HG03095 (cell line): ENCODE results near the gene LMF1.
"Not testable (repeated sequence)": the region's sequence is repeated elsewhere in the genome, so short reads cannot be mapped to it uniquely, and the experiment has no call there.

Source experiments
- ATAC-seq: cut with Tn5 transposase; IDR thresholded peaks from one replicate; pipeline ENCODE4 v1.9.1; 2021; ENCODE audit warnings: moderate library complexity; ENCODE audit not compliant: unreplicated experiment

LMF1 gene

DNA sequence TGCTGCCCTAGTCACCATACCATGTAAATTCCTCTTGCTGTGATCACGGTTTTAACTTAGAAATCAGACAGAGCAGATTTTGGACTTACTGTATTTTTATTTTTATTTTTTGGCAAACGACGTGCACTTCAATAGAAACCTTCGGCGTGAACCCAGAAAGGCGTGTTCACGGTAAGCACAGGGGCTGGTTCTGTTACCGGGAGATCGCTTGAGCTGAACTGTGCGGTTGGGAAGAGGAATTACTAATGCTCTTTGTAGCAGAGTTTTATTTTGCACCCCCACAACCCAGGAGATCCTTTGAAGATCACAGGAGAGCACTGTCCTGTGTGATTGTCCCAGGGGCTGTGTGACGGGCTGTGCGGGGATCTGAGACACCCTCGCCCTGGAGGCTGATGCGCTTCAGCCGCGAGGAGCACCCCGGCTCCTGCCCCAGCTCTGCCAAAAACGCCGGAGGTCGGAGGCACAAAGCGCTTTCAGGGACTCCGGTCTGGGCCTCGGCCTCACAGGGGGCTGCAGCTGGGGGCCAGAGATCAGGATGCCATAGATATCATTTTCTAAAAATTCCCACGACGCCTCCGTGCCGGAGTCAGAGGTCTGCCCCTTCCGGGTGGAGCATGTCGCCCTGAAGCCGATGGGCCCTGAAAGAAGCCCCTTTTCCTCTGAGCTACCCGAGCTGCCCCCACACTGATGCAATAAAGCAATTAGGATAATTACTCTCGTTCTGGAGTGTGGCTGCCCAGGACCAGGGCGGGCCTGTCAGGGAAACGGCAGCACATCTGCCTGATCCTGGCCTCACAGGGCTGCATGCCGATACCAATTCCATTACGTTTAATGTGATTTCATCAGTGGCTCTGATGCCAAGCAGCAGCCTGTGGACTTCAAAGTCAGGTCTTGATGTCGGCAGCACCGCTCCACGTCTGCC is 71.8 kb downstream of the LMF1 start:
- ATAC-seq, result no peak

DNA sequence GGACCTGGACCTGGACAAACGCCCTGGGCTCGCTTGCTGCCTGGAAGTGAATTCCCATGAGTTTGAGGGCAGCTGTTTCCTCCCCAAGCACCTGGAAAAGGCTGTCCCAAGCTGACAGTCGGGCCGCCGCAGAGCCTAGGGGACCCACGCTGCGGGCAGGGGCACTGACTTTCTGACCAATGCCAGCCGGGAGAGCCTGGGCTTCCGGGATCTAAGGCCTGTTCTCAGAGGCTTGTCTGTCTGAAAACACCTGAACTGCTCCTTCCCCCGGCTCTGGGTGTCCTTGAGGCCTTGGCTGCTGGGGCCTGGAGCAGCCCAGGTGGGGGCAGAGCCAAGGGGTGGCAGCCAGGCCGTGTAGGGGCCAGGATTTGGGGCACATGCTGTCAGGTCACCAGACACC is 72.6 kb downstream of the LMF1 start:
- no peak for ATAC-seq

DNA sequence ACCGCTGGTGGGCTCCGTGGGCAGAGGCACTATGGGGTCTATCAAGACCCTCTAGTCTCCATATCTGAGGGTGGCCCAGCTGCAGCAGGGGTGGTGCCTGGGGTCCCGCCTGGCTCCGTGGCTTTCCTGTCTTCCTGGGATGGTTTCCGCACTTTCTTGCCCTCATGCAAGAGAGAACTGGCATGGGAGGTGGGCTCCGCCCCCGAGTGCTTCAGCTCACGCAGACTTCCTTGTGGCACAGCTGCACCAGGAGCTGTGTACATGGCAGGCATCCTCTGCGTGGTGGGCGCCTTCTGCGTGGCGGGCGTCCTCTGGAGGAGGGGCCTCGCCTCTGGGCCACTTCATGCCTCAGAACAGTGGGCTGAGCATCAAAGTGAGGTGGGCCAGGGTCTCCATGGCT is 73.1 kb downstream of the LMF1 start:
- ATAC-seq, result no peak

DNA sequence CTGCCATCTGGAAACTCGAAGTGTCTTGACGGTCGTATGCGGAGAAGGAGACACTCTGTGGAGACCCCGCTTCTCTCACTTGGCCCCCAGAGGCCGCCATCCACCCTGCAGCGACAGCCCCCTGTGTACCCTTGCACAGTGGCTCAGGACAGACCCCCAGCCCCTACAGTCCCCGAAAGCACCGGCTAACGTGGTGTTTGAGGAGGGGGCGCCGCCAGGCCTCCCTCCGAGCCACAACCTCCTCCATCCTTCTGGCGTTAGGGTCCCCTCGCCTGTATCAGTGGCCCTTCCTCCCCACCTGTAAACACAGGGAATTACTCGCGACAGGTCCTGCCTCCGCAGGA is 73.6 kb downstream of the LMF1 start:
- ATAC-seq, result no peak

DNA sequence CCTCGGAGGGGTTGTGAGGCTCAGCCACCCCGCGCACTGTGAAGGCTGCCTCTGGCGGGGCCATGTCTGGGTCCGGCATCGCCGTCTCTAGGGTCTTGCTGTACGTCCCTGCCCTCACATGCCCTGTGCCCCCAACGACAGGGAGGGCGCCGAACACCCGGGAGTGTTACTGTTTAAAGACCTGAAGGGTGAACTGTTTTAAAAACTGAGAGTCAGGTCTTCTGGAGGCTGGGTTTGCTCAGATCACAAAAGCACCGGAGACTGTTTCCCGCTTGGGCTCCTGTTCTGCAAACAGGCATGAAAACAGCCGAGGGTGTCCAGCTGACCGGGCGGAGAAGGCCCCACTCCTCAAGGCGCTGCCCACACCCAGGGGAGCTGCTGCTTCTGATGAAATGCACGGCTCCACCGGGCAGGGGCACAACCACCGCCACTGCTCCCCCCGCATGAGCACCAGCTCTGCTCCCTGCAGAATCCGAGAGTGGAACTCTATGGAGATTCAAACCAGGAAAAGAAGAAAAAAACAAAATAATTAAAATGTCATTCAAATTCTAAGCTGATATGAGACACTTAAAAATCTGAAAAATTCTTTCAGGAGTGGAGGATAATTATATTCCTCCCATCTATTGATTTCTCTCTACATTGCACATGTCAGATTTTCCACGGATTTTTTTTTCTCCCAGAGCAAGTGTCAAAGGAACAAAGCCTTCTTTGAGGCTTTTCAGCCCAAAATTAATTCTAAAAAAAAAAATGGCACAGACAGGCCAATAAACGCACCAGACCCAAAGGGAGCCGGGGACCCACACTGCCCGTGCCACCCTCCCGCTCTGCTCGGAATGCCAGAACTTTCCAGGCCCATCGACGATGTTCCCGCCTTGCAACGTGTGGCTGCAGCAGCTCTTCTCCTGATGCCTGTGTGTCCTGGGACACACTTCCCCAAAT is 74.3 kb downstream of the LMF1 start:
- no peak for ATAC-seq

DNA sequence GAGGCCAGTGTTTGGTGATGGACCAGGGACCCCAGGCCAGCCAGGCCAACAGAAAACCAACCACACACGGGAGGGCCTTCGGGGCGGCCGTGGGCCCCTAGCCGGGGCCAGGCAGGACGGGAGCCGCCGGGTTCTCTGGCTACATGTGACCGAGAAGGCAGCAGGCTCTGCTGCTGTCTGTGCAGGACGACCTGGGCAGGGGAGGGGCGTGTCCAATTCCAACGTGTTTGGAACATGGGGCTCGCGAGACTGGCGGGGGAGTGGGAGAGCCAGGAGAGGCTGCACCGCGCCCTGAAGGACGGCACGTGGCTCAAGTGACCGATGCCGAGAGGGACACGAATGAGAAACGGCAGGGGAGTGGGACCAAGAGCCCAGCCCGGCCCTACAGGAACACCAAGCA is 75.4 kb downstream of the LMF1 start:
- ATAC-seq, result no peak

DNA sequence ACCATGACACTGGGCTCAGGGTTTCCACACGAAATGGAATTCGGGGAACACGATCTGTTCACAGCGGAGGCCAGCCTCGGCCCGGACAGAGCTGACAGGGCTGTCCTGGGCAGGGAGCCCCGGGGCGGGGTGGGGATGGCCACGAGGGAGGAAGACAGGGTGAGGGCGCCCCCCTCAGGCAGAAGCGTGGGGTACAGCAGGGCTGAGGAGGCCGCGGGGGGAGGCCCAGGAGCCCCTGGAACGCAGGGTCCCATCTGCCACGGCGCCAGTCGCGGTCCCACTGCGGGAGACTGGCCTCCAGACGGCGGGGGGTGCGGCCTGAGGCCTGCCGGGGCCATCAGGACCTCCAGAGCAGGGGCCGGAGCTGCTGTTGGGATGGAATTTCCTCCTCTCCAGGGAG is 75.9 kb downstream of the LMF1 start:
- ATAC-seq, result no peak

DNA sequence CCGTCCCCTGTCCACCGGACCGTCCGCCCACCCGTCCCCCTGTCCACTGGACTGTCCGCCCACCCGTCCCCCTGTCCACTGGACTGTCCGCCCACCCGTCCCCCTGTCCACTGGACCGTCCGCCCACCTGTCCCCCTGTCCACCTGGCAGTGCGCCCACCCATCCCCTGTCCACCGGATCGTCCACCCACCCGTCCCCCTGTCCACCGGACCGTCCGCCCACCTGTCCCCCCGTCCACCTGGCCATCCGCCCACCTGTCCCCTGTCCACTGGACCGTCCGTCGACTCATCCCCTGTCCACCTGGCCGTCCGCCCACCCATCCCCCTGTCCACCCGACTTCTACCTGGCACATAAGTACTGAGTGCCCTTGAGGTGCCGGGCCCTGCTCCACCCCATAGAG is 76.6 kb downstream of the LMF1 start:
- no peak for ATAC-seq

DNA sequence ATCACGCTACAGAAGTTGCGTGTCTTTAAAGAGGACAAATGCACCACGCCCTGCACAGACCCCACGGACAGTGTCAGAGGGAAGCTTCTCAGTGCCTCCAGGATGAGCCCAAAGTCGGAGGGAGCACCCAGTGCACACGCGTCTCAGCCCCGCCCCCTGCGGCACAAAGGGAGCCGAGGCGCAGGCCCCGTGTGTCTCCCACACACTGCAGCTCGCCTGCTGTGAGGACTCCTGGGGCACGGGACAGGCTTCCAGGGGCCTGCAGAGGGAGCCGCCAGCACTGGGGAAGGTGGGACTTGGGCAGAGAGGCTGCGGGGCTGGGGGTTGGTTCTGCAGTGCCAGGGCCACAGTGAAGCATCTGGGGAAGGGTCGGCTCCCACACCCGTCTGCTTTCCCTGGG is 77.4 kb downstream of the LMF1 start:
- ATAC-seq, result no peak

DNA sequence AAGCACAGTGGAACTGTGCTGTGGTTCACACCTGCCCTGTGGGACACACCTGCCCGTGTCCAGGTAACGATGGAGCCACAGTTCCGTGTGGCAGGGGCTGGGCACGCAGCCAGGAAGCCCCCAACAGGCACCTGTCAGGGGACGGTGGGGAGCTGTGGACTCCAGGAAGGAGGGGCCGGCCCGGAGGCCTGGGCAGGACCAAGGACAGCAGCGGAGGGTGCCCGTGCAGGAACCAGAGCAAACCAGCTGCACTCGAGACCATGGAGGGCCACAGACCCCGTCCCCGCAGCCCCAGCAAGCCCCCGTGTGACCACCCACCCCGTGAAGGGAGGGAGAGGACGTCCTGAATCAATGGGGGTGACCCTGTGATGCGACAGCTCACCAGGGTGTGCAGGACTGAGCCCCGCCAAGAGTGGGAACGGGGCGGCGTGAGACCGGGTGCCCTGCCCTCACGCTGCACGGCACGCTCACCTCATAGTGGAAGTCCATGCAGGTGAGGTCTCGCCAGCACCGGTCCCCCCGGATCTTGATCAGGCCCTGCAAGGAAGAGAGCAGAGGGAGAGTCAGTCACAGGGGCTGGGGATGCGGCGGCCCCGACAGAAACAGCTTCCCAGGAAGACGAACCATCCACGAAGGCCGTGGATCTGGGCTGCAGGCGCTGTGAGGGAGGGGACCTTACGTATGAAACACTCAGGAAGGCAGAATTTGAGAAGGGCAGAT is 78.1 kb downstream of the LMF1 start:
- ATAC-seq, result no peak

DNA sequence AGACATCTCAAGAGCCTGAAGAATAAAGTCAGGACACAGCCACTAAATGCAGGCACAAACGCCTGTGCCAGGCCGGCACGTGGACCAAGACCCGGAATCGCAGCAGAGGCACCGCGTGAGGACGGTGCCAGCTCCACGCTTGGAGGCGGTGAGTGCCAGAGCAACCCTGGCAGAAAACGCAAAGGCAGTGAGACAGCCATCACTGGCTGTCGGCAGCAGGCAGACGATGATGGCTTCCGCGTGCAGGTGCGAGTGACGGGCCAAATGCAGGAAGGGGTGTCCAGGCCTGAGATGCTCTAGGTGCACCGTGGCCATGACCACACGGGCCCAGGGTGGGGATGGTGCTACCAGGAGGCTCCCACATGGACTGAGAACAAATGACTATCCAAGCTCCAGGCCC is 78.8 kb downstream of the LMF1 start:
- ATAC-seq, result no peak

DNA sequence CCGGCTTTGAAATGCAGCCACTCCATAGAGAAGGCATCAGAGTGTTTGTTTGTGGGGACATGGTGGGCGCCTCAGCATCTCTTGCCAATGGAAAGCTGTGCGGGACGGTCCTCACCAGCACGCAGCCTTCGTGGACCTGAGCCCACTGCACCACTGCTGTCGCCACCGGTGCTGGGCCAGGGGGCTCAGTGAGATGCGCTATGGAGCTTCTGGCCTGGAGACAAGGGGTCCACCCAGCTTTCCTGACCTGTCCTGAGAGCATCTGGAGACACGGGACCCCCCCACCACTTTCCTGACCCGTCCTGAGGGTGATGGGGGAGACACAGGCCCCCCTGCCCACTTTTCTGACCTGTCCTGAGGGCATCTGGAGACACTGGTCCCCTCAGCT is 79.4 kb downstream of the LMF1 start:
- no peak for ATAC-seq

DNA sequence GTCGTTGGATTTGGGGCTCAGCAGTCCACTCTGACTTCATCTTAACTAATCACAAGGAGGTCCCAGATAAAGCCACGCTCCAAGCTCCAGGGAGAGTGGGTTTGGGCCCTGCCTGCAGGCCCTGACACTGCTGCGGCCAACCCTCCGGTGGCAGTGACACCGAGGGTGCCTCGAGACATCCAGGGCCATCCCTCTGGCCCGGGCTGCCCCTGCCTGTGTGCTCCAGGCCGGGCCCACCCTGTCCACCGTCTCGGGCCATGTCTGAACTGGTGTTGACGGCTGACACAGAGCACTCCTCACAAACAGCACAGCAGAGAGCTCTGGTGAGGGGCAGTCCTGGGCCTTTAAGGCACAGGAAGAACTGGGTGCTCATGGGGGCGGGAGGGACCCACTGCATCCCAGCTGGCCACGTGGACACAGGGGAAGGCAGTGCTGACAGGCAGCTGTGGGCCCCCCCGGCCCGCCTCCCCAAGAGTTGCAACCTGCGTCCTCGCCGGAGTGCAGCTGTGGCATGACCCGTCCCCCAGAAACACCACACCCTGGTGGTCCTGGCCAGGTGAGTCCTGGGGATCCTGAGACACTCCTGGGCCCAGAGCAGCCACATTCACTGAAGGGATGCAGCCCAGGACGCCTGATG is 80.0 kb downstream of the LMF1 start:
- ATAC-seq, result no peak

DNA sequence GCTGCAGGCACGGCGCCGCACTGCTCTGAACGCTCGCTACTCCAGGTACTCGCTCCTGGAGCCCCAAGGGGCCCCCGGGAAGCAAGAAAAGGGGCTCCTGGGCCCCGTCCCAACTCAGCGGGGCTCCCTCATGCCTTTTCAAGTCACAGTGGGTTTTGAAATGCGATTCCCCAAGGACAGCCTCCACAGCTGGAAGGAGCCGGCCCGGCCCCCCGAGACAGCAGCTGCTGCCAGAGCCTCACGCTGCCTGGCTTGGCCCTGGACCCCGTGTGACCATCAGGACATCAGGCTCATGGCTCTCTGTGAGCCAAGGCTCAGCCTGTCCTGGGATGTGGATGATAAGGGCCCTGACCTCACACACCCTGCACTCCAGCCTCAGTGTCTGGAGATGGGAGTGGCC is 80.6 kb downstream of the LMF1 start:
- no peak for ATAC-seq

DNA sequence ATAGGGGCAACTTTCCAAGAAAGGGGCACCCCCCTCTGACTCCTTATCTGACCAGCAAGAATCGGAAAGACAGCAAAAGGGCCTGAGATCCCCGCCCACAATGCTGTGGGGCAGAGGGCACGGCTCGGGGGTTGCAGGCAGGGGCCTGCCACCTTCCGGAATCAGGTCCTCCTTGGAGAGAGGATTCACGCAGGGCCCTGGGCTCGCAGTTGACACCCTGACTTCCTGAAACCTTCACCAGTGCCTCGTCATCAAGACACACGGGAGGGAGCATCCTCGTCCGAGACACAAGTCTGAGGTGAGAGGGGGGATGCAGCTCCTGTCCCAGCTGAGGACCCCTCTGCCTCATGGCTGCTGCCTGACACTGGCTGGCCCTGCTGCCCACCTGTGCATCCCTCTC is 81.2 kb downstream of the LMF1 start:
- ATAC-seq, result no peak

DNA sequence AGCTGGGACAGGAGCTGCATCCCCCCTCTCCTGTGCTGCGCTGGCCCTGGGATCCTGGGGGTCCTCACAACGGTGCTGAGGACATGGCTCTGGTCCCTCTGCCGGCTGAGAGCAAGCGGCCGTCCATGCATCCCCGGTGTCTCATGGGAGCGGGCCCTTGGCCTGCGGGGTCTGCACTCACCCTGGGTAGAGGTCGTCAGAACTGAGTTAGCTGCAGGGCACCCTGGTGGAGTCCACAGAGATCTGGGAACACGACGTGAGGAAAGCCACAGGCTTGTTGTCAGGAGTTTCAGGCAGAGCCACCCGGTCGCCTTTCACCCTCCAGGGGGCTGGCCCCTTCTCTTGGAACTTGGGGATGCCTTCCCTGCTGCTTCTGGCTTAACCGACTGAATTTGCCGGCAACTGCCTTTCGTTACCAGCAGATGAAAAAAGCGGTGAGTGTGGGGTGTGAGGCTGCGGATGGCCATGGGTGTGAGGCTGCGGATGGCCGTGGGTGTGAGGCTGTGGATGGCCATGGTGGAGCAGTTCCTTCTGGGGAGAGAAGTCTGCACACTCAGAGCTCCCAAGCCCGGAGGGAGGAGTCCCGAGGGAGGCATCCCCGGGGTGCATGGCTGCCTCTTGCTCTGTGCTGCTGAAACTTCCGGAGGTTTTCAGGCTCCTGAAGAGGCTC is 81.7 kb downstream of the LMF1 start:
- no peak for ATAC-seq

DNA sequence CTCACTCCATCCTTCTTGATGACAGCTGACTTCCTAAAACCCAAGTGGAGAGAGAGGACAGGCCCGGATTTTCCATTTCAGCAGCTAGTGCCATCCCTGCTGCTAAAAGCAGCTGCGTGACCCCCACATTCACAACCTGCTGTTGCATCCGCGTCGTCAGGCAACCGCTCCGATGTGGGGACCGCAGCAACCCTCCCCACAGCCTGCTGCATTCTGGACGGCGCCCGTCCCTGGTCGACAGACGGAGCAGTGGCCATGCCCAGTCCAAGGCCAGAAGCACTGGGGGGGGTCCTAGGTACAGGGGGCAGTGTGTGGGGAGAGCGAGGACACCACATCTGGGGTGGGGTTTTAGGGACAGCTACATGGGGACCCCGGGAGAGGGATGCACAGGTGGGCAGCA is 82.3 kb downstream of the LMF1 start:
- ATAC-seq, result not testable (repeated sequence)

DNA sequence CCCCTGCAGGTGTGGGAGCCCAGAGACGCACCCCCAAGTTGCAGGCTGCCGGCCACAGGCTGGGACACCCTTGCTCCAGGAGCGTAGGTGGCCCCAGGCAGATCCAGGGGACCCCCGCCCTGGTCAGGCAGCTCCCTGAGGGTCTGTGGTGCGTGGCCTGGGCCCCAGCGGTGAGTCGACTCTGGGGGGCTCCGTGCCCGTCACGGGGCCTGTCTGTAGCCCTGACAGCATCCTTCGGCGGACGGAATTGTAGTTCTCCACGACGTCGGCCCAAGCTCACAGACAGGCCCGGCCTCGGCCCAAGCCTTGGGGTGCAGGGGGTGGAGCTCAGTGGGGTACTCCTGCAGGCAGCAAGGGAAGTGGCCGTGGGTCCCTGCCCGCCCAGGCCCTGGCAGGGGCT is 82.9 kb downstream of the LMF1 start:
- ATAC-seq, result no peak

DNA sequence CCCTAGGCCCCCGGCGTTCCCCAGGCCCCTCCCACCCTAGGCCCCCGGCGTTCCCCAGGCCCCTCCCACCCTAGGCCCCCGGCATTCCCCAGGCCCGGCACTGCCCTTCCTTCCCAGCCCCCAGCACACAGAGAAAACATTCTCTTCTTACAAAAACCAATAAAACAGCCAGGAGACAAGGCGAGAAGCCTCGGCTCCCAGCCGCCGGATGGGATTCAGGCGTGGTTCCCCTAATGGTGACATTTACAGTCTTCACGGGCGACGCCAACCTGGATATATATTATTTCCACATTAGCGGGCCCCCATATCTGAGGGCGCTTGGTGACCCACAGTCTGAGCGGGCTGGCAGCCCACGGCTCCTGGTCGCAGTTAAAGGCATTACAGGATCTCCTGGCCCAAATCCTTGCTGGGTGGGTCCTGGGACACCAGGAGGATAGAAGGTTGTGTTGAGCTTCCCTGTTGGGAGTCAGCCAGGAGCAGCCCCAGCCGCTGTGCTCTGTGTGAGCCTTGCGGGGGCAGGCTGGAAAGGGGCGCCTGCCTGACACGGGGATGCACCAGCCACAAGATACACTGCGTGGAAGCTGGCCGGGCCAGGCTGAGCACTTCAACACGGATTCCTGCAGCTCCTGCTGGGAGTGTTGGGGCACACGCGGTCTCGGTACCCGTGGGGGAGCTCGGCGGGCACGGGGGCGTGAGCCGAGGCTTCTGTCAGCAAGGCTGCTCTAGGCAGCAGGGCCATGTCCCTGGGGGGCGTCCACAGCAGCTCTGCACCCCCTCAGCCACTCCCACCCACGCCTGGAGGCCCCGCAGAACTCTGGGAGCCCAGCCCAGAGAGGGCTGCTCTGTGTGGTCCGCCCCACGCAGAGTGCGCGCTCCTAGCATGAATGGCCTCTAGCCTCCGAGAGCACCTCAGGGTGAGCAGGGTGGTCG is 83.7 kb downstream of the LMF1 start:
- ATAC-seq, result no peak
